ELR (cell line): ENCODE measurements around the gene FSCB.
A peak's percentile ranks its signal among the peaks of the same experiment; 100 is the strongest.
"Not testable (repeated sequence)": the region's sequence is repeated elsewhere in the genome, so short reads cannot be mapped to it uniquely, and the experiment has no call there.

Experiments used
- DNase-seq: peaks from one replicate; pipeline ENCODE4 v3.0.0-alpha.2; 2015; ENCODE audit warnings: low read depth

The FSCB gene

GRCh38 chr14:44507183-44507582 is at the start of gene FSCB:
FSCB (minus strand) TSS chr14:44507283; CDS start chr14:44506987, 296 bp downstream.
- DNase-seq, result no peak

- DNase-seq, result peak; percentile 1
Measured at GRCh38 chr14:44531658-44532057, 24.6 kb upstream of the FSCB start.

GRCh38 chr14:44530475-44530874 is 23.4 kb upstream of the FSCB start:
- peak; percentile 26 for DNase-seq

GRCh38 chr14:44529026-44529425 is 21.9 kb upstream of the FSCB start:
- peak; percentile 1 for DNase-seq

GRCh38 chr14:44528180-44528579 is 21.1 kb upstream of the FSCB start:
- no peak for DNase-seq

GRCh38 chr14:44525237-44525636 is 18.2 kb upstream of the FSCB start:
- DNase-seq, result no peak

- DNase-seq, result not testable (repeated sequence)
Measured at GRCh38 chr14:44515668-44516067, 8.6 kb upstream of the FSCB start.

- no peak for DNase-seq
Measured at GRCh38 chr14:44508834-44509233, 1.8 kb upstream of the FSCB start.

GRCh38 chr14:44505588-44505987 is 1.5 kb downstream of the FSCB start:
- no peak for DNase-seq

GRCh38 chr14:44497148-44497547 is 9.9 kb downstream of the FSCB start:
- DNase-seq, result no peak

- DNase-seq, result peak; percentile 4
Measured at GRCh38 chr14:44494137-44494536, 12.9 kb downstream of the FSCB start.

- DNase-seq, result no peak
Measured at GRCh38 chr14:44490966-44491365, 16.1 kb downstream of the FSCB start.

GRCh38 chr14:44477953-44478352 is 29.1 kb downstream of the FSCB start:
- no peak for DNase-seq

- no peak for DNase-seq
Measured at GRCh38 chr14:44468771-44469170, 38.3 kb downstream of the FSCB start.

- DNase-seq, result peak; percentile 0
Measured at GRCh38 chr14:44463356-44464004, 43.6 kb downstream of the FSCB start.

GRCh38 chr14:44462381-44462780 is 44.7 kb downstream of the FSCB start:
- no peak for DNase-seq

GRCh38 chr14:44461811-44462210 is 45.3 kb downstream of the FSCB start:
- DNase-seq, result no peak
